ENCODE data around the gene ATRN.

The ATRN gene

DNA sequence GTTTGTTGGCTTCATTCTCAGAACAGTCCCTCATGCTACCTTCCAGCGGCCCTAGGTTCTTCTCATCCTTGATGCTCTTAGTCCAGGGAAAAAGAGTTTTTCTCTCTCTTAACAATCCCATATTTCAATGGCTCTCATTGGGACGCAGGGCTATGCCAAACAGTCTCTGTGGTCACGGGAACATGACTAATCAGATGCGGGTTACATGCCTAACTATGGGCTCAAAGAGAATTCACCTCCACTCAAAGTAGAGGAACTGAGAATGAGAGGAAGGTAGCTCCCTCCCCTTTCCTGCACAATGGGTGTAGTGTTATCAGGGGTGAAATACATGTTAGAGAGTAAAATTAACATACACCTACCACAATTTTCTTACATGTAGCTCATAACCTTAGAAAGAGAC is 18.1 kb upstream of the ATRN start:
- Histone ChIP-seq H3K4me3 (ENCODE audit: low read depth, low read length, poor library complexity, severe bottlenecking) (no peak overlapping the region), H3K79me2 (ENCODE audit: insufficient read depth, low read length) (no peaks in the 10 kb centered on the region)
- TF ChIP-seq EZH2 (IDR thresholded peaks at IDR 0.05; ENCODE audit: borderline replicate concordance, low read length): no peak
- TF ChIP-seq, protein P1, sequence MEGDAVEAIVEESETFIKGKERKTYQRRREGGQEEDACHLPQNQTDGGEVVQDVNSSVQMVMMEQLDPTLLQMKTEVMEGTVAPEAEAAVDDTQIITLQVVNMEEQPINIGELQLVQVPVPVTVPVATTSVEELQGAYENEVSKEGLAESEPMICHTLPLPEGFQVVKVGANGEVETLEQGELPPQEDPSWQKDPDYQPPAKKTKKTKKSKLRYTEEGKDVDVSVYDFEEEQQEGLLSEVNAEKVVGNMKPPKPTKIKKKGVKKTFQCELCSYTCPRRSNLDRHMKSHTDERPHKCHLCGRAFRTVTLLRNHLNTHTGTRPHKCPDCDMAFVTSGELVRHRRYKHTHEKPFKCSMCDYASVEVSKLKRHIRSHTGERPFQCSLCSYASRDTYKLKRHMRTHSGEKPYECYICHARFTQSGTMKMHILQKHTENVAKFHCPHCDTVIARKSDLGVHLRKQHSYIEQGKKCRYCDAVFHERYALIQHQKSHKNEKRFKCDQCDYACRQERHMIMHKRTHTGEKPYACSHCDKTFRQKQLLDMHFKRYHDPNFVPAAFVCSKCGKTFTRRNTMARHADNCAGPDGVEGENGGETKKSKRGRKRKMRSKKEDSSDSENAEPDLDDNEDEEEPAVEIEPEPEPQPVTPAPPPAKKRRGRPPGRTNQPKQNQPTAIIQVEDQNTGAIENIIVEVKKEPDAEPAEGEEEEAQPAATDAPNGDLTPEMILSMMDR (IDR thresholded peaks at IDR 0.05; ENCODE audit: low read length): no peak

DNA sequence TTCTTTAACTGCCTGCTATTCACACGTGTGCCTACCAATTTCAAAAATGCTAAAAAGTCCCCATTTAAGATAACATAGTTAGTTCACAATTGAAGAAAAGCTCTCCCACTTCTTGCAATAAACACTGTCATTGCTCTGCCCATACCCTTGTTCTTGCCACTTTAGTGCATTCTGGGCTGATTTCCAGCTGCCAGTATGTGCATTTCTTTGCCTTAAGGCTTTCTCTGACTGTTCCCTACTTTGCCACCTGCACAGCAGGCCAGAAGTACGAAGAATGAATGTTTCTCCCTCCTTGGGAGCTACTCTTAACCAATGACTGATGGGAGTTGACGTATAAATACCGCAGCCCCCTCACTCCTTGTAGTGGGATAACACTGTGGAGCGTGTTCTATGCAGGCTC is 16.0 kb upstream of the ATRN start:
- no peak overlapping the region for H2AFZ ChIP-seq (ENCODE audit: low read length)
- TF ChIP-seq, protein P1 (IDR thresholded peaks at IDR 0.05; ENCODE audit: low read length): no peak
- TF ChIP-seq EZH2 (IDR thresholded peaks at IDR 0.05; ENCODE audit: borderline replicate concordance, low read length): no peak
- H3K9ac ChIP-seq (ENCODE audit: low read length): no peak overlapping the region
- H3K27ac ChIP-seq (ENCODE audit: low read depth, low read length, poor library complexity, severe bottlenecking): no peak overlapping the region
- no peaks in the 10 kb centered on the region for H3F3A ChIP-seq (ENCODE audit: insufficient read depth, low read length)
- no peaks in the 10 kb centered on the region for H3K9me3 ChIP-seq (ENCODE audit: low read length)
- H3K9me2 ChIP-seq (ENCODE audit: low read depth, low read length): no peaks in the 10 kb centered on the region
- no peaks in the 10 kb centered on the region for H3K36me3 ChIP-seq (ENCODE audit: insufficient read depth, low read length)
- H3K79me2 ChIP-seq (ENCODE audit: insufficient read depth, low read length): no peaks in the 10 kb centered on the region
- no peaks in the 10 kb centered on the region for H3K4me1 ChIP-seq (ENCODE audit: insufficient read depth, low read length, severe bottlenecking)
- H3K27me3 ChIP-seq (ENCODE audit: insufficient read depth, low read length): no peaks in the 10 kb centered on the region
- H3K4me3 ChIP-seq (ENCODE audit: low read depth, low read length, poor library complexity, severe bottlenecking): no peak overlapping the region
- no peak overlapping the region for H3K4me2 ChIP-seq (ENCODE audit: low read length)
- H4K20me1 ChIP-seq (ENCODE audit: insufficient read depth, low read length): no peaks in the 10 kb centered on the region

More for the DNA sequence above, 18.1 kb upstream of the ATRN start:
- Histone ChIP-seq H2AFZ (ENCODE audit: low read length) (no peak overlapping the region), H3F3A (ENCODE audit: insufficient read depth, low read length) (no peaks in the 10 kb centered on the region), H3K27me3 (ENCODE audit: insufficient read depth, low read length) (no peaks in the 10 kb centered on the region), H3K9me2 (ENCODE audit: low read depth, low read length) (no peaks in the 10 kb centered on the region), H3K9me3 (ENCODE audit: low read length) (no peaks in the 10 kb centered on the region), H3K9ac (ENCODE audit: low read length) (no peak overlapping the region), H3K36me3 (ENCODE audit: insufficient read depth, low read length) (no peaks in the 10 kb centered on the region), H3K27ac (ENCODE audit: low read depth, low read length, poor library complexity, severe bottlenecking) (no peak overlapping the region), H3K4me2 (ENCODE audit: low read length) (no peak overlapping the region), H4K20me1 (ENCODE audit: insufficient read depth, low read length) (no peaks in the 10 kb centered on the region), H3K4me1 (ENCODE audit: insufficient read depth, low read length, severe bottlenecking) (no peaks in the 10 kb centered on the region)

DNA sequence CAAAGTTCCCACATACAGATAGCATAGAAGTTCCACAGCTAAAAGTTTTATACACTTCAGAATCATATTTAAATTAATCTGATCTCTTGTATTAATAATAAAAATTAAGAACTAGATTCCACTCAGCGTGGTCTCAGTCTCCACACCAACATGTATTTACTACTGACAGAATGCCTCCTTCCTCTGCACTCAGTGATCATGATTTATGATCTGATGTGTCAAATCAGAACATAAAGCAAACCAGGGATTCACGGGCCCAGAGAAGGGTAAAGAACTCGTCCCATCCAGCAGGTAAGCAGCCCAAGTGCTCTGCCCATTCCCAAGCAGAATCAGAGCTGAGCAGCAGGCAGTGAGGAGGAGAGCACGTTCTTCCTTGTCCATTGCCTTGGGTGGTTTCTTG is 14.2 kb upstream of the ATRN start:
- no peak overlapping the region for H3K4me3 ChIP-seq (ENCODE audit: low read depth, low read length, poor library complexity, severe bottlenecking)
- no peaks in the 10 kb centered on the region for H4K20me1 ChIP-seq (ENCODE audit: insufficient read depth, low read length)
- no peaks in the 10 kb centered on the region for H3F3A ChIP-seq (ENCODE audit: insufficient read depth, low read length)
- H2AFZ ChIP-seq (ENCODE audit: low read length): no peak overlapping the region
- 0 out of 2 replicates have a peak, but pooled peaks cover 3% of the 10 kb centered on the region for H3K27me3 ChIP-seq (ENCODE audit: insufficient read depth, low read length)
- no peaks in the 10 kb centered on the region for H3K79me2 ChIP-seq (ENCODE audit: insufficient read depth, low read length)
- no peak overlapping the region for H3K27ac ChIP-seq (ENCODE audit: low read depth, low read length, poor library complexity, severe bottlenecking)
- H3K9me2 ChIP-seq (ENCODE audit: low read depth, low read length): no peaks in the 10 kb centered on the region
- no peak for TF ChIP-seq EZH2 (IDR thresholded peaks at IDR 0.05; ENCODE audit: borderline replicate concordance, low read length)
- TF ChIP-seq, protein P1 (IDR thresholded peaks at IDR 0.05; ENCODE audit: low read length): no peak
- H3K9ac ChIP-seq (ENCODE audit: low read length): no peak overlapping the region
- no peaks in the 10 kb centered on the region for H3K36me3 ChIP-seq (ENCODE audit: insufficient read depth, low read length)
- H3K9me3 ChIP-seq (ENCODE audit: low read length): no peaks in the 10 kb centered on the region
- H3K4me2 ChIP-seq (ENCODE audit: low read length): no peak overlapping the region
- H3K4me1 ChIP-seq (ENCODE audit: insufficient read depth, low read length, severe bottlenecking): no peaks in the 10 kb centered on the region

Measured in OCI-LY1 (cell line).